Kidney (tissue), 14 donors: ENCODE results near the gene ANKRD18A. TPM values are rescaled to one million over a fixed set of nuclear protein-coding genes. Genes with fewer than 3 reads are reported as not detected.

ENCODE experiments used
- DNase-seq, 5 donors: peaks; one replicate each; pipeline ENCODE4 v3.0.0-alpha.2; 2013 to 2020
- FAIRE-seq: peaks from 2 replicates; lab custom pipeline; 2012; peaks lifted over from hg19 to GRCh38; lab: Jason Lieb, UNC
- H3K27ac ChIP-seq, 2 donors: one replicate each; pipeline ENCODE4 v1.7.0; 2013; ENCODE audit warnings: low read depth in 2 of 2, low read length in 2 of 2, inconsistent platforms in 1 of 2
- H3K27me3 ChIP-seq: one replicate; pipeline ENCODE4 v1.7.1; 2013; ENCODE audit warnings: low read length, inconsistent platforms; ENCODE audit not compliant: control insufficient read depth, insufficient read depth
- H3K36me3 ChIP-seq, 3 donors: one replicate each; pipeline versions ENCODE4 v1.7.0 to v1.7.1; 2013; ENCODE audit warnings: low read length in 3 of 3, control low read depth in 1 of 3, inconsistent platforms in 1 of 3; ENCODE audit not compliant: insufficient read depth in 3 of 3, control insufficient read depth in 2 of 3
- H3K4me1 ChIP-seq, 3 donors: one replicate each; pipeline versions ENCODE4 v1.7.0 to v1.7.1; 2013; ENCODE audit warnings: low read length in 3 of 3, inconsistent platforms in 1 of 3, low read depth in 1 of 3; ENCODE audit not compliant: control insufficient read depth in 2 of 3, insufficient read depth in 2 of 3
- H3K4me3 ChIP-seq, 3 donors: one replicate each; pipeline versions ENCODE4 v1.7.0 to v1.8.1; 2013; ENCODE audit warnings: low read length in 3 of 3, control low read depth in 1 of 3, inconsistent platforms in 1 of 3
- H3K9ac ChIP-seq, 3 donors: one replicate each; pipeline versions ENCODE4 v1.7.0 to v1.7.1; 2013; ENCODE audit warnings: low read length in 3 of 3, control low read depth in 1 of 3, inconsistent platforms in 1 of 3
- H3K9me3 ChIP-seq, 3 donors: one replicate each; pipeline versions ENCODE4 v1.7.0 to v1.7.1; 2013; ENCODE audit warnings: low read length in 3 of 3, control low read depth in 1 of 3, inconsistent platforms in 1 of 3; ENCODE audit not compliant: control insufficient read depth in 2 of 3, insufficient read depth in 1 of 3
- intact Hi-C: fragments of 100-400 bp; cut with DNase I; formaldehyde crosslinking; loops from one replicate; pipeline ENCODE4 v1.11.1; 2022
- polyA plus RNA-seq: library from polyadenylated mRNA; stranded (reverse); fragments of 350-450 nt; fragmentation: Illumina TruSeq; extraction: RNeasy Lipid Tissue Mini Kit (QIAGEN cat#74804); gene quantifications from one replicate; pipeline ENCODE4 v1.2.3, GENCODE V29; 2014; ENCODE audit warnings: low read depth, low replicate concordance; ENCODE audit not compliant: insufficient read depth
- total RNA-seq: library from RNA; stranded (reverse); fragmentation: NEBNext Ultra II Directional; extraction: Animal tissue kit (Norgen Biotek cat#: 25700); gene quantifications from one replicate; pipeline ENCODE4 v1.2.1, GENCODE V29; 2021
- TF ChIP-seq, protein P1 (sequence below): IDR thresholded peaks from 3 replicates; pipeline ENCODE4 v1.5.1; 2012; ENCODE audit warnings: mild to moderate bottlenecking, moderate library complexity, borderline replicate concordance; ENCODE audit not compliant: insufficient read depth; ENCODE audit errors: extremely low read depth
- donor health status: control.
- donor health status: control.
- donor health status: control.
- donor health status: control.
- donor health status: control.
- donor health status: DM: yes; HTN: yes; CAD: no.
- donor health status: Normal renal cell carcinoma (clear cell type).

ANKRD18A gene
- total and polyA plus RNA-seq, 2 donors from 2014 or later, result 2.4 to 11.6 TPM

DNA sequence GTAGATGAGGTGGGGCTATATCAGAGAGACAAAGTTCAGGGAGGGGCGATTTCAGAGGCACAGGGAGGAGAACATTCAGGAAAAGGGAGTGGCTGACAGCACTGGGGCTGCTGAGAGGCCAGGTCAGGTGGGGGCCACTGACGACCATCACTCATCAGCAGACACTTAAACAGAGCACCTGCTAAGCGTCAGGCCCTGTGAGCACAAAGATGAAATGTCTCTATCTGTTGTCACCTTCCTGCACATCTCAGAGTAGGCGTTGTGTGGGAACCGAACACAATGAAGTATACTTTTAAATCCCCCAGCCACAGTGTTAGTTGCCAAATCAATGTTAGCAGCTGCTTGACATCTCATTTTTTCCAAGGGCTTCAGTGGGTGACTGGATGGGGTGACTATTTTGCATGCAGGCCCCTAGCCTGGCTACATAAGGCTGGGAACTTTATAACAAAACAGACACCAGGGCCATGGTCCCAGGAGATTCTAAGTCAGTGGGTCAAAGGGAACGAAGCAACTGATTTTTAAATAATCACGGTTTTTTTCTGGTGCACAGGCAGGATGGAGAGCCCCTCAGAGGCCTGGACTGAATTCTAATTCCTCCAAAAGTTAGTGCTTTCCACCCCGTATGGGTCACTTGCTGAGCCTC is 31.1 kb upstream of the ANKRD18A start:
- FAIRE-seq, result no peak
- Histone ChIP-seq H3K9me3 (no peaks in the 10 kb centered on the region), H3K27ac (no peak overlapping the region), H3K4me3 (no peak overlapping the region), H3K4me1 (no peaks in the 10 kb centered on the region), H3K9ac (no peak overlapping the region), H3K27me3 (no peaks in the 10 kb centered on the region), H3K36me3 (no peaks in the 10 kb centered on the region)
- TF ChIP-seq, protein P1, sequence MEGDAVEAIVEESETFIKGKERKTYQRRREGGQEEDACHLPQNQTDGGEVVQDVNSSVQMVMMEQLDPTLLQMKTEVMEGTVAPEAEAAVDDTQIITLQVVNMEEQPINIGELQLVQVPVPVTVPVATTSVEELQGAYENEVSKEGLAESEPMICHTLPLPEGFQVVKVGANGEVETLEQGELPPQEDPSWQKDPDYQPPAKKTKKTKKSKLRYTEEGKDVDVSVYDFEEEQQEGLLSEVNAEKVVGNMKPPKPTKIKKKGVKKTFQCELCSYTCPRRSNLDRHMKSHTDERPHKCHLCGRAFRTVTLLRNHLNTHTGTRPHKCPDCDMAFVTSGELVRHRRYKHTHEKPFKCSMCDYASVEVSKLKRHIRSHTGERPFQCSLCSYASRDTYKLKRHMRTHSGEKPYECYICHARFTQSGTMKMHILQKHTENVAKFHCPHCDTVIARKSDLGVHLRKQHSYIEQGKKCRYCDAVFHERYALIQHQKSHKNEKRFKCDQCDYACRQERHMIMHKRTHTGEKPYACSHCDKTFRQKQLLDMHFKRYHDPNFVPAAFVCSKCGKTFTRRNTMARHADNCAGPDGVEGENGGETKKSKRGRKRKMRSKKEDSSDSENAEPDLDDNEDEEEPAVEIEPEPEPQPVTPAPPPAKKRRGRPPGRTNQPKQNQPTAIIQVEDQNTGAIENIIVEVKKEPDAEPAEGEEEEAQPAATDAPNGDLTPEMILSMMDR, result no peak
- intact Hi-C loops, result no loop called here
- no peak for DNase-seq

DNA sequence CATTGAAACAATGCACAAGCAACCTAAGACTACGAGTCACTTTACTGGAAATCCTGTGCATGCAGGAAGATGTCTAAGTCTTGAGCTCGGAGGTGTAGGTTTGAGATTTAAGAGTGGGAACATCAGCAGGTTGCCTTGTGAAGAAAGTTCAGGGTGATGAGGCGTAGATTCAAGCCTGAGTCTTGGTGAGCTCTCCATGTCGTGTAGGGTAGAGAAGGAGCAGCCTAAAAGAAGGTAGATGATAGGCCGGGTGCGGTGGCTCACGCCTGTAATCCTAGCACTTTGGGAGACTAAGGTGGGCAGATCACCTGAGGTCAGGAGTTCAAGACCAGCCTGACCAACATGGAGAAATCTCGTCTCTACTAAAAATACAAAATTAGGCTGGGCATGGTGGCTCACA is 30.2 kb upstream of the ANKRD18A start:
- DNase-seq (no peak), FAIRE-seq (no peak)
- TF ChIP-seq, protein P1, result no peak
- Histone ChIP-seq H3K27me3 (no peaks in the 10 kb centered on the region), H3K36me3 (no peaks in the 10 kb centered on the region), H3K4me3 (no peak overlapping the region), H3K4me1 (no peaks in the 10 kb centered on the region), H3K27ac (no peak overlapping the region), H3K9me3 (no peaks in the 10 kb centered on the region), H3K9ac (no peak overlapping the region)
- intact Hi-C loops, result no loop called here

DNA sequence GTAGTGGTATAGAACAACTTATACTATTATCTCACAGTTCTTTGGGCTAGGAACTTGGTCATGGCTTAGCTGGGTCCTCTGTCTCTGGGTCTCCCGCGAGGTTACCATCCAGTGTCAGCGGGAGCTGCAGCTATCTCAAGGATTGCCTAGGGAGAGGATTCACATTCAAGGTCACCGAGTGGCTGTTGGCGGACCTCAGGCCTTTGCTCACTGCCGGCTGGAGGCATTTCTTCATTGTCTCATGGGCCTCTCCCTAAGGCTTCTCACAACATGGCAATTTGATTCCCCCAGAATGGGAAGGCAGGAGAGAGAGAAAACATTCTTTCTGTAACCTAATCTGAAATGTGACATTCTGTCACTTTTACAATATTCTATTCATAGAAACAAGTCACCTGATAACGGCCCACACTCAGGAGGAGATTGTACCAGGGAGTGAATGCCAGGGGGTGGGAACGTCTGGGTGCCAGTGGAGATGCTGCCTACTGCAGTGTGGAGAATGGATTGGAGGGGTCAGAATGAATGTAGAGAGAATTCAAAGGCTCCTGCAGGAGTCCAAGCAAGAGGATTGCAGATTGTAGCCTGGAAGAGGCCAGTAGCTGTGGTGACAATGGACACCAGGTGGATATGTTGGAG is 29.5 kb upstream of the ANKRD18A start:
- Histone ChIP-seq H3K27me3 (no peaks in the 10 kb centered on the region), H3K36me3 (no peaks in the 10 kb centered on the region), H3K27ac (no peak overlapping the region), H3K9me3 (no peaks in the 10 kb centered on the region), H3K9ac (no peak overlapping the region), H3K4me1 (no peaks in the 10 kb centered on the region), H3K4me3 (no peak overlapping the region)
- DNase-seq (peak in 2 of 5 donors; percentile 12 to 20), FAIRE-seq (no peak)
- TF ChIP-seq, protein P1, result no peak
- intact Hi-C loops, result no loop called here
